Measurements from ENCODE around the gene WNT16. TPM values are rescaled to one million over a fixed set of nuclear protein-coding genes. Genes with fewer than 3 reads are reported as not detected.

Gene WNT16
- polyA plus RNA-seq, 3 donors: 0.04 to 0.05 TPM; not detected in 1

GRCh38 chr7:121342631-121343030 lies 13.8 kb downstream of the WNT16 start:
- DNase-seq: no peak

DNA sequence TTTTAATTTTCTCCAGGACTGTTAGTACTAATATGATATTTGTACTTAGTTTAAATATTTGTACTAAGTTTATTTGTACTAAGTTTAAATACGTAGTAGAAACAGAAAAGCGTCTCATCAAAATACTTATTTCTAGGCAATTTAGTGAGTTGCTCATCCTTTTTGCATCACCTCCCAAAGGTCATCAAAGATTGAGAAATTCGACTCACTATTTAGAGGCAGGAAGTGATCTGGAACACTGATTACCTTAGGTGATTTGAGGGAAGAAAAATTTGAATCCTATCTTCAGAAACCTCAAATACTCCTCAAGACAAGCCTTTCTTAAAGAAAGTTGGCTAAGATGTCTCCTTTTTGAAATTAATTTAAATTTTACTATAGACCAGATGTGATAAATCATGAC lies 14.5 kb downstream of the WNT16 start:
- DNase-seq: no peak

DNA sequence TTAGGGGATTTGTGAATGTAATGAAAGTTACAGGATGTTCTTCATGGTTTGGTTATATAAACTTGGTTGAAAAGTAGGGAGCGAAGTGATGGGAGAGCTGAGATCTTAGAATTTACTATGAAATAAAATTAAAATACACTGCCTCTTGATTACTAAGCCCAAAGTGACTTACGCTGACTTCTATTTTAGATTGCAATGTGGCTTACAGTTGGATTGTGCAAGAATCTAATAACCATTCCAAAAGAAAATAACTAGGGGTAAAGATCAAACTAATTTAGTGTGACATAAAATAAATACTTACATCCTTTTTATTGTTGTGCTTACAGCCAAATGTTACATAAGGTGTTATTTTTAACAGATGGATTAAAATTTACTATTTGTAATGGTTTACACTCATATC lies 15.3 kb downstream of the WNT16 start:
- DNase-seq: no peak

DNA sequence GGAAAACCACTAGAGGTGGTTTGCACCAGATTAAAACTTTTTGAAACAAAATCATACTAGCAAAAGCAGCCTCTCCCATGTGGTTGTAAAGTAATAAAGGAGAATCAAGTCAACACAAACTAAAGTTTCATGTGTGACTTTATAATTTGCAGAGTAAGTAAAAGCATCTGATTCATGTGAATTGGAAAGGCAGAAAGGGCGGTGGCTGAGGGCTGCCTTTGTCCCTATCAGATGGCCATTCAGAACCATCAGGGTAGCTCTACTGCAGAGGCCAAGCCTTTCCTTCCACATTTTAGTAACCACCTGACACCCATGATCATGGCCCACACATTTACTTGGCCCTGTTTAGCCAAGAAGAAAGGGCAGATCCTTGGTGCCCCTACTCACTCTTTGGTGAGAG lies 15.7 kb downstream of the WNT16 start:
- DNase-seq: no peak

DNA sequence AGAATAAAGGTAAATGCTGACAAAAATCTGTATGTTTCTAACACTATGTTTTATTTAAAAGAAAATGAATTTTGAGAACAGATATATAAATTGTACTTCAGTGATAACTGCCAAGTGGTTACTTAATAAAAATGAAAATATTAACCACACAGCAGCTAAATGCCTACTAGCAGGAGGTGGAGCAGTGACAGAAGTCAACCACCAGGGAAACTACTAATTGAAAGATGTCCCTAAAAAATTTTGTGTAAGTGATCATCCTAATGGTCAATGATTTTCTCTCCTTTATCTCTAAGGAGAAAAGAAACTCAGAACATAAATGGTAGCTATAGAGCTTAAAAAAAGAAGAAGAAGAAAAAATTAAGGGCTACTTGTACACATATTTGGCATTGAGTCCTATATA lies 22.9 kb downstream of the WNT16 start:
- DNase-seq: no peak

DNA sequence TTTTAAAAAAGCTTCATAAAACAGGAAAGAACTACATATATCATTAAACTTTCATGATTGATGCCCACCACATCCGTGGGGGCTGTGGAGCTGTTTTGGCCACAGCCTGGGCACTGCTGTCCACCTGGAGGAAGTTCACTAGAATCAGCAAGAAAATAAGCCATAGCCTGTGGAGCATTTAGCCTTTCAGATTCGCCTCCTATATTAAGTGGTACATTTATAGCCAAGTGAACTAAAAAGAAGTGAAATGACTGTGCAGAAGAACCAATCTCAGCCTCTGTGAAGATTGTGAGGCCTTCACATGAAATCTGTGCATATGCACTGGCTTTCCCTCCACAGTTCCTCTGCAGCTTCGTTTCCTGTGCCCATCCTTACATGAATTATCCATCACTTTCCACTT lies 23.5 kb downstream of the WNT16 start:
- DNase-seq: no peak

GRCh38 chr7:121355574-121355973 lies 26.8 kb downstream of the WNT16 start:
- no peak for DNase-seq

DNA sequence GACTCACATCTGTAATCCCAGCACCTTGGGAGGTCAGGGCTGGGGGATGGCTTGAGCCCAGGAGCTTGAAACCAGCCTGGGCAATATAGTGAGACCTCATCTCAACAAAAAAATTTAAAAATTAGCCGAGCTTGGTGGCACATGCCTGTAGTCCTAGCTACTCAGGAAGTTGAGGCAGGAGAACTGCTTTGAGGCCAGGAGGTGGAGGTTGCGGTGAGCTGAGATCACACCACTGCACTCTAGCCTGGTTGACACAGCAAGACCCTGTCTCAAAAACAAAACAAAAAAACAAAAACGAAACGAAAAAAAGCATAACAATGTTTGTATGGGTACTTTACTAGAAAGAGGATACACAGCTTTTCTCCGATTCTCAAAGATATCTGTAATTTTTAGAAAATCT lies 31.8 kb downstream of the WNT16 start:
- no peak for DNase-seq

- DNase-seq: peak; percentile 21
These were observed 38.1 kb downstream of the WNT16 start for GRCh38 chr7:121366852-121367431.

DNA sequence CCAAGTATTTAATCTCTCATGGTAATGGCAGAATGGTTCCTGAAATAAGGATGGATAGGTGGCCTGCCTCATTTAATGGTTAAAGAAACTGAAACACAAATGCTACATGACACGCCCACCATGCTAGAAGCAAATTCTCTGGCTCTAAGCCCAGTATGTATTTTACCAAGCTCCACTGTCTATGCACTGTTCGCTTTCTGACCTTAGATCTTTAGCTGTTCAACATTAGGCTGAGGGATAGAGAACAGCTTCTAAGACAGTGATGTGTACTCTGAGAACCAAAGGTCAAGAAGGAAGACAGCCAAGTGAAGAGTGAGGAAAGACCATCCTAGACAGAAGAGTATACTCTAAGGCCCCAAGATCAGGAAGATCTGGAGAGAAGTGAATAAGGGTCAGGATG lies 40.7 kb downstream of the WNT16 start:
- DNase-seq: peak; percentile 8

DNA sequence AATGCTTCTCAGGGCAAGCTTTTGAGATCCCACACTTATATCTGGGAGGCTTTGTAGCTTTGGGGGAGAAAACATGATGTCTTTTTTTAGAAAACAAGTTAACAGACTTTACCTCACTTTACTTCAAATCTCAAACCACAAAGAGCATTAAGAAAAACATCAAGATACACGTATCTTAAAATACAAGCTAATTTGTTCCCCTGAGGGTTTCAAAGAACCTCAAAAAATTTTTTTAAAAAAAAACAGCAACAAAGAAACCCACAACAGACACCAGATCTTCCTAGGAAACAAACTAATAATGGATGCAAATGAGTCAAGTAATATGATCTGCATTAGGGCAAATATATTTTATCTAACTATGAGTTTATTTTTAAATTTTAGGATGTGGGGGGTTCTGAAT lies 42.6 kb downstream of the WNT16 start:
- no peak for DNase-seq

DNA sequence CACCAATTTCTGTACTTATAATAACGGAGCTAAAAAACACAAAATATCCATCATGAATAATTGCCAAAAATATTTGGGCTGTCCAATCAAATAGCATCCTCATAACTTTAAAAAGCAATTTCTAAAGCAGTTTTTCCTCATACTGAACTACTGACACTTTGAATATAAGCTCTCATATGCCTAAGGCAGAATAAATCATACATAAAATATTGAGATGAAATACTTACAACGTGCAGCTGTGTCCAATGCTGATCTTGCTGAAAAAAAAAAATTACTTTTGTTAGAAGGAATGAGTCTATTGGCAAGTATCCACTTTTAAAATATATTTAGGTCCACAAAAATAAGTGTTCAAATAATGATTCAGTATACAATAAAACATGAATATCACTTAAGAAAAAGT lies 43.1 kb downstream of the WNT16 start:
- DNase-seq: no peak

DNA sequence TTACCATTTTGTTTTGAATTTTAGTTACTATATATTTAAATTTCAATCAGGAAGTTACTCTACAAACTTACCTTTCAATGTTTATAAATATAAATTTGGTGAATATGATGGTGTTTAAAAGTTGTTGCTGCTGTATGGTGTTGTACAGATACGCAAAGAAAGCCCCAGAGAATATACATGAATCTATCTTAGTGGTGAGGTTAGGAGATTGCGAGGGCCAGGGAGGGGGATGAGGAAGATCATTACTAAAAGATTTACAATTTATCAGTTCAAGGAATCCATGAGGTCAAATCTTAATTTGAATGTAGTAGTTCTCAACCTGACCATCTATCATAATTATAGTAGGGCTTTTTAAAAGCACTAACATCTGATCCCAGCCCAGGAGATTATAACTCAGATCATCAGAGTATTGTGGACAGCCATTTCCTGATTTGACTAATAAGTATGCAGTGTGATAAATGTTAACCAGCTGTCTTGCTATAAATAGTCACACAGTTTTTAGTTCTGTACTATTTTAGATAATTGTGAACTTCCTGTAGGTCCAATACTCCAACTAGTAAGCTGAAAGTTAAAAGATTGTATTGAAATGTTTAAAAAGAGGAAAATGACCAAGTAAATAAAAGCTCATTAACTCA lies 43.7 kb downstream of the WNT16 start:
- peak; percentile 16 for DNase-seq

- no peak for DNase-seq
These were observed 44.4 kb downstream of the WNT16 start for GRCh38 chr7:121373177-121373576.

DNA sequence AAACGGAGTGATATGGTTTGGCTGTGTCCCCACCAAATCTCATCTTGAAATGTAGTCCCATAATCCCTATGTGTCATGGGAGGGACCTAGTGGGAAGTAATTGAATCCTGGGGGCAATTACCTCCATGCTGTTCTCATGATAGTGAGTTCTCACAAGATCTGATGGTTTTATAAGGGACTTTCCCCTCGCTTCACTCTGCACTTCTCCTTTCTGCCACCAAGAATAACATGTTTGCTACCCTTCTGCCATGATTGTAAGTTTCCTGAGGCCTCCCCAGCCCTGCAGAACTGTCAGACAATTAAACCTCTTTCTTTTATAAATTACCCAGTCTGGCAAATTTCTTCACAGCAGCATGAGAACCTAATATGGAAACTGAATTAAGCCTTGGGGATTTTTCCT lies 48.2 kb downstream of the WNT16 start:
- DNase-seq: no peak

GRCh38 chr7:121379930-121380329 lies 51.1 kb downstream of the WNT16 start:
- DNase-seq: no peak

DNA sequence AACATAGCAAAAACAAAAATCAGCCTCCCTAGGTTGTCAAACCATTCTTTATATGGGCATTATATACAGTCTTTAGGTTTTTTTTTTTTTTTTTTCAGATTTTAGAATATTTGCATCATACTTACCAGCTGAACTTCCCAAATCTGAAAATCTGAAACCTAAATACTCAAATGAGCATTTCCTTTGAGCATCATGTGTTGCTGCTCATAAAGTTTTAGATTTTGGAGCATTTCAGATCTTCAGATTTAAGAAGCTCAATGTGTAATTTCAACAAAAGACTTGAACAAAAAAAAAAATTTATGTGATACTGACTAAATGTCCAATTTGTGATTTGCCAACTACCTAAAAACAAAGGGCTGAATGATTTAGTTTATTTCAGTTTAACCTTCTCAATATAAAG lies 53.7 kb downstream of the WNT16 start:
- no peak for DNase-seq

GRCh38 chr7:121383235-121383910 lies 54.6 kb downstream of the WNT16 start:
- DNase-seq: no peak

- DNase-seq: no peak
These were observed 55.5 kb downstream of the WNT16 start for GRCh38 chr7:121384265-121384664.

DNA sequence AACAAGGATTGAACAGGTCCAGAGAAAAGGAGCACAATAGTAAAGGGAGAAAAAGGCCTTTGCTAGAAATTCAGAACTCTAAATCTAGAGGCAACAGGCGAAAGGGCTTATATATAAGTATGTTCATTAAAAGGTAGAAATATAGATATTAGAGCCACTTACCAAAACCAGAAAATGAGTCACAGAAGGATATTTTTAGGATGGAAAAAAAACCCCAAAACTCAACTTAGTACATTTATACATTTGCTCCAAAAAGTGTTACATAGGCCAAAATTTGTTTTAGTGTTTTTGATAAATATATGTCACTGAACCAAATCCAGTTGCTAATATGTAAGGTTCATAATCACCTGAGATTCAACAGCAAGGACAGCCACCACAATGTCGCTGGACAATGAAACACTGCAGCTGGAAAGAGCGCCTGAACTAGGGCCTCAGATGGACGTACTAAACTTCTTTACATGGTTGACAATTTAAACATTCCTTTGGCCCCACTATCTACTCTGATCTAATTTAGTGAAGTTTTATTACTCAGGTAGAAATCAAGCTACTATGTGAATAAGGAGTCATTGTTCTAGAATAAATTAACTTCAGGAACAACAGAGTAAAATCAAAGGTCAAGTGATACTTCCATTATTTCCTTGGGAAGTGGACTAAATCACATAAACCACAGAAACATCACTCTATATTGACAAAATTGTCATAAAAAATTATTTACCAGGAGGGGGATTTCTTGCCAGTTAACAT lies 56.4 kb downstream of the WNT16 start:
- DNase-seq: no peak

GRCh38 chr7:121385800-121386179 lies 57.0 kb downstream of the WNT16 start:
- no peak for DNase-seq

DNA sequence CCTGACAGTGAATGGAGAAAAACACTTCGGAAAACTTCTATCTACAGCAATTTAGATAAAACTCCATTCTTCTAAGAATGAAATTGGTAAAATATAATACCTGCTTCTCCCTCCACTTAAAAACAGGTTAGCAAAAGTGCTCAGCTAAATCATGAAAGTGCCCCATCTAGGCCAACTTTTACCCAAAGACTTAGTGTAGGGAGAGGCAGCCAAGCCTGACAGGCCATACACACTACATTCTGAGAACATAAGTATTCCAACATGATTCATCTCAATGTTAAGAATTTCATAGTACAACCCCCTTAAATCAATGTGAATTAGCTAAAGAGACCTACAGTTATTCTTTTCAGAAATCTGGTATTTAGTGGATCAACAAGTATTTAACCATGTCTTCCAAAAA lies 60.1 kb downstream of the WNT16 start:
- no peak for DNase-seq

DNA sequence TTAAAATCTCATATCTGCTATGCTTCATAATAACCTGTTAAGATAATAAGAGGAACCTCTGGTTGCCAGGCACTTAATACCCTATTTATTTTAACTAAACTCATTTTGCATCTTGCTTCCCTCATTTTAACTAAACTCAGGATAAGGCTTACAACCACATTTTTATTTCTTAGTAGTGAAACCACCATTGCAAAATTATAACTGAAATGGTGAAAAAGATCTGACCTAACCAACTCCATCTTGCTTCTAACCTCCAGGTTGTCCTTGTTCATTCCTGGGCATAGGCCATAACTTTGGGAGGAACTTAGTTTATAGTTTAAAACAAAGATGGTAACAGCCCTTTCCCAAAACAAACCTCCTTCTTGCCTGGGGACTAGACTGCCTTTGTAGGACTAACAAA lies 61.3 kb downstream of the WNT16 start:
- no peak for DNase-seq

All from renal pelvis (tissue), 4 donors.